HepG2 (cell line): ENCODE measurements around the gene EMC9. TPM values are rescaled to one million over a fixed set of nuclear protein-coding genes. Genes with fewer than 3 reads are reported as not detected.

Source experiments
- CEBPB ChIP-seq: IDR thresholded peaks from 2 replicates; pipeline ENCODE4 v1.6.1; 2011; ENCODE audit warnings: low read depth, low read length, improper control_type of control experiment, borderline replicate concordance
- ELK4 ChIP-seq: sonication (generic); formaldehyde crosslinking; IDR thresholded peaks from 2 replicates; pipeline ENCODE4 v1.9.0; 2021; ENCODE audit warnings: missing genetic modification reagents, borderline replicate concordance
- KAT8 ChIP-seq: IDR thresholded peaks from 2 replicates; pipeline ENCODE4 v1.6.1; 2016; ENCODE audit warnings: missing genetic modification reagents, missing compliant biosample characterization
- KDM5A ChIP-seq: fragments of 200-600 bp; sonication (generic); IDR thresholded peaks from 2 replicates; pipeline ENCODE4 v1.7.0; 2018; ENCODE audit warnings: antibody characterized with exemption, mild to moderate bottlenecking, low read length, borderline replicate concordance
- MAFK ChIP-seq, 2 experiments: IDR thresholded peaks in 1 of 2; conservative IDR thresholded peaks in 1 of 2; 2 replicates each; pipeline ENCODE4 v1.6.1; 2011; ENCODE audit warnings: improper control_type of control experiment in 2 of 2, low read length in 2 of 2
- MTA1 ChIP-seq: sonication (generic); formaldehyde crosslinking; IDR thresholded peaks from 2 replicates; pipeline ENCODE4 v1.4.0; 2020; ENCODE audit warnings: missing genetic modification reagents, mild to moderate bottlenecking, borderline replicate concordance
- RBFOX2 ChIP-seq: fragments of 200-400 bp; formaldehyde crosslinking; IDR thresholded peaks from 2 replicates; pipeline ENCODE4 v1.6.1; 2017; ENCODE audit warnings: low read depth, mild to moderate bottlenecking, low read length
- RXRB ChIP-seq: IDR thresholded peaks from 2 replicates; pipeline ENCODE4 v1.6.1; 2016; ENCODE audit warnings: borderline replicate concordance, missing genetic modification reagents, missing compliant biosample characterization
- TERF1 ChIP-seq: sonication (generic); formaldehyde crosslinking; IDR thresholded peaks from 2 replicates; pipeline ENCODE4 v1.8.0; 2022; ENCODE audit warnings: mild to moderate bottlenecking, missing genetic modification reagents, moderate library complexity
- TSC22D2 ChIP-seq: sonication (generic); formaldehyde crosslinking; IDR thresholded peaks from 2 replicates; pipeline ENCODE4 v1.5.1; 2020; ENCODE audit warnings: missing genetic modification reagents, mild to moderate bottlenecking, borderline replicate concordance
- ZBTB43 ChIP-seq: sonication (generic); formaldehyde crosslinking; conservative IDR thresholded peaks from 2 replicates; pipeline ENCODE4 v1.4.0; 2020; ENCODE audit warnings: missing genetic modification reagents
- ZNF142 ChIP-seq: sonication (generic); formaldehyde crosslinking; IDR thresholded peaks from 2 replicates; pipeline ENCODE4 v1.4.0; 2020; ENCODE audit warnings: missing genetic modification reagents
- ZNF180 ChIP-seq: sonication (generic); formaldehyde crosslinking; IDR thresholded peaks from 2 replicates; pipeline ENCODE4 v1.4.0; 2020; ENCODE audit warnings: low read depth, missing genetic modification reagents, borderline replicate concordance
- ZNF256 ChIP-seq: sonication (generic); formaldehyde crosslinking; conservative IDR thresholded peaks from 2 replicates; pipeline ENCODE4 v1.4.0; 2020; ENCODE audit warnings: missing genetic modification reagents
- ZNF773 ChIP-seq: sonication (generic); formaldehyde crosslinking; IDR thresholded peaks from 2 replicates; pipeline ENCODE4 v1.4.0; 2020; ENCODE audit warnings: missing genetic modification reagents, borderline replicate concordance
- ZNF891 ChIP-seq: sonication (generic); formaldehyde crosslinking; IDR thresholded peaks from 2 replicates; pipeline ENCODE4 v1.5.0; 2020; ENCODE audit warnings: mild to moderate bottlenecking, missing genetic modification reagents
- polyA plus RNA-seq, 8 experiments: library from polyadenylated mRNA; depleted of rRNA in 3 of 8; stranded (reverse) in 7 of 8; unstranded in 1 of 8; fragments of >200 nt; fragmentation: Illumina TruSeq in 4 of 8; extraction: Trizol in 4 of 8; gene quantifications; 2 replicates each; pipeline versions ENCODE4 v1.2.1 to v1.2.3, GENCODE V29; 2011 to 2016; ENCODE audit warnings: low read depth in 4 of 8, missing spikeins in 1 of 8, mixed read lengths in 1 of 8; ENCODE audit not compliant: insufficient read depth in 1 of 8
- total RNA-seq, 5 experiments: library from RNA; depleted of rRNA; stranded (reverse); fragments of >200 nt; fragmentation: Illumina TruSeq; extraction: Trizol; gene quantifications; 2 replicates each; pipeline ENCODE4 v1.2.3, GENCODE V29; 2016; ENCODE audit warnings: low read depth in 1 of 5

EMC9 gene
- total and polyA plus RNA-seq, 2 of the 13 experiments (the other 11 are each of a cell fraction or from before 2014, with no cell fraction given), result 60.5 to 78.7 TPM

GRCh38 chr14:24135834-24136683 is 5.3 kb downstream of the EMC9 start, which contains the start of gene PSME1 (continued):
- TF ChIP-seq ZNF180 (CRISPR knock-in tag) (no peak), ZNF773 (CRISPR knock-in tag) (peak; percentile 86; the same call in 1 of the 2 replicates), ZNF142 (CRISPR knock-in tag) (peak; percentile 92), TSC22D2 (CRISPR knock-in tag) (peak; percentile 79), MTA1 (CRISPR knock-in tag) (peak; percentile 22; the same call in 1 of the 2 replicates), ZNF256 (CRISPR knock-in tag) (peak; percentile 43; the same call in 1 of the 2 replicates), CEBPB (no peak), TERF1 (CRISPR knock-in tag) (peak; percentile 0; the same call in 1 of the 2 replicates), RXRB (CRISPR knock-in tag) (peak; percentile 59; the same call in 1 of the 2 replicates), ELK4 (no peak), RBFOX2 (peak; percentile 98), KDM5A (peak; percentile 87), ZNF891 (CRISPR knock-in tag) (no peak), MAFK (conservative IDR thresholded peaks at IDR 0.05 in 1 of 2, IDR thresholded peaks at IDR 0.05 in 1 of 2; ENCODE audit: low read length in 2 of 2) (no peak), ZBTB43 (CRISPR knock-in tag) (peak; percentile 95), KAT8 (peak; percentile 89)
